Ovary (tissue), 9 donors: ENCODE results near the gene HPGD. TPM values are rescaled to one million over a fixed set of nuclear protein-coding genes. Genes with fewer than 3 reads are reported as not detected.

ENCODE experiments used
- DNase-seq, 5 donors: peaks; one replicate each; pipeline ENCODE4 v3.0.0-alpha.2; 2019 to 2020
- H3K27ac ChIP-seq, 2 donors: fragments of 200-600 bp; one replicate each; pipeline versions ENCODE4 v1.5.1 to v1.8.0; 2019 to 2022
- H3K27me3 ChIP-seq: fragments of 200-600 bp; one replicate; pipeline ENCODE4 v1.8.0; 2022
- H3K36me3 ChIP-seq: fragments of 200-600 bp; sonication (generic); one replicate; pipeline ENCODE4 v1.5.1; 2019
- H3K4me1 ChIP-seq: one replicate; pipeline ENCODE4 v1.8.1; 2013; ENCODE audit warnings: mild to moderate bottlenecking, moderate library complexity; ENCODE audit not compliant: insufficient read depth
- H3K4me3 ChIP-seq: fragments of 200-600 bp; sonication (generic); one replicate; pipeline ENCODE4 v1.5.1; 2017
- H3K9me3 ChIP-seq, 2 donors: fragments of 200-600 bp in 1 of 2; sonication (generic) in 1 of 2; one replicate each; pipeline versions ENCODE4 v1.5.1 to v1.8.1; 2013 to 2019; ENCODE audit warnings: mild to moderate bottlenecking in 1 of 2, moderate library complexity in 1 of 2
- CTCF ChIP-seq, 3 donors: fragments of 450-650 bp in 2 of 3; fragments of 200-600 bp in 1 of 3; IDR thresholded peaks; one replicate each; pipeline versions ENCODE4 v1.5.1 to v1.8.0; 2016 to 2022; ENCODE audit warnings: antibody characterized with exemption in 3 of 3, mild to moderate bottlenecking in 1 of 3
- EP300 ChIP-seq: sonication (generic); formaldehyde crosslinking; IDR thresholded peaks from one replicate; pipeline ENCODE4 v1.6.1; 2017; ENCODE audit warnings: antibody characterized with exemption
- POLR2A ChIP-seq: fragments of 450-650 bp; IDR thresholded peaks from one replicate; pipeline ENCODE4 v1.6.1; 2017; ENCODE audit warnings: antibody characterized with exemption, mild to moderate bottlenecking, moderate library complexity
- WGBS, 3 donors: extraction: QIAGEN DNeasy Blood & Tissue Kit in 1 of 3; methylation state at CpG; one replicate each; pipeline versions ENCODE4 v1.1.5 to v1.1.7; 2013 to 2017; 5-methylcytosine and 5-hydroxymethylcytosine counted together
- intact Hi-C, 4 donors: fragments of 100-400 bp; cut with DNase I; formaldehyde crosslinking; loops; one replicate each; pipeline versions ENCODE4 v1.11.0 to v1.15.1; 2022 to 2023
- polyA plus RNA-seq, 2 donors: library from polyadenylated mRNA; stranded (reverse); fragments of 200-250 nt in 1 of 2; fragments of 350-450 nt in 1 of 2; fragmentation: Illumina TruSeq in 1 of 2; extraction: RNeasy Lipid Tissue Mini Kit (QIAGEN cat#74804) in 1 of 2; gene quantifications; one replicate each; pipeline ENCODE4 v1.2.3, GENCODE V29; 2013 to 2014
- total RNA-seq, 7 donors: library from RNA; depleted of rRNA in 2 of 7; stranded (reverse); fragments of >200 nt in 2 of 7; fragmentation: NEBNext Ultra II Directional in 3 of 7; extraction: Animal tissue kit (Norgen Biotek cat#: 25700) in 3 of 7; gene quantifications; one replicate each; pipeline versions ENCODE4 v1.1.0 to v1.2.4, GENCODE V29; 2016 to 2023
- donor health status: DM: no; HTN: no; CAD: no; lungs with moderate emphysema.
- donor health status: DM: no; HTN: no; CAD: no.
- donor health status: Bipolar disorder and iron deficiency.
- donor health status: DM: yes; HTN: yes; CAD: no.
- donor health status: DM: no; HTN: no; CAD: no.
- donor health status: DM: yes; HTN: yes; CAD: no.

Gene HPGD
- total and polyA plus RNA-seq, 9 donors, result 0.69 to 20.6 (median 3.2) TPM; not detected in 2

DNA sequence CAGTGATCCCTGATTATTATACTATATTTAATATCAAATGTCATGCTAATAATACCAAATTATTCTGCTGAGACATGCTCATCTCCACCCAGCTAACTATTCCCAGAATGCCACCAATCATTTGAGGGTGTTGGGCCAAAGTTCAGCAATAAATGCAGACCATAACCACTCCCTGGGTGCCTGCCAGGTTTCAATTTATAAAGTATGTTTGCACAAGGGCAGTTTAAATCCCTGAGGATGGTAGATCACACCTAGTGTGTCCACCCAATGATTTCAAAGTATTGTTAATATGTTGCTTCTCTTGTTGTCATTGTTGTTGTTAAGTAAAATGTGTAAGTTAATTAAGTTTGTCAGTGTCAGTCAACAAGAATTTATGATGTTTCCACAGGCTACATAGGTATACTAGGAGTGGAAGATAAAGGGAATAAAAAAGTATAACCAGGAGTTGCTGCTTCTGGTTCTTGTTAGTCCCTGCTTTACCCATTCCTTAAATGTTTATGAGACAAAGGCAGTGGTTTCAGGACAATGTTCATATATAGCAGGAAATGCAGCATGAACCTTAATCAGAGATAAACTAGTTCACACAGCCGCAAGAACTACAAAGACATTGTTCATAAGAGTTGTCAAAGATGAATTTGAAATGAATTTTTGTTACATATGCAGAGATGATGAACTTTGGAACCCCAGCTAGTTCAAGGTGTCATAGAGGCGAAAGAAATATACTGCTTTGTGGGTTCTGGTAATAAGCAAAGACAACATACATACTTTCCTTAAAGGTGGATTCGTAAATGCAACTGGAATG, 25.5 kb downstream of the HPGD start:
- no peaks in the 10 kb centered on the region for H3K36me3 ChIP-seq
- no peak overlapping the region for H3K4me3 ChIP-seq
- DNase-seq, result no peak
- no peaks in the 10 kb centered on the region for H3K9me3 ChIP-seq
- H3K4me1 ChIP-seq, result no peaks in the 10 kb centered on the region
- TF ChIP-seq CTCF (IDR thresholded peaks at IDR 0.05) (no peak), POLR2A (no peak), EP300 (no peak)
- no peak overlapping the region for H3K27ac ChIP-seq
- H3K27me3 ChIP-seq, result no peaks in the 10 kb centered on the region
- intact Hi-C loops, result no loop called here
- 74 to 82% (median 75%) methylated on average over 3 of the region's 3 CpGs for whole genome bisulfite sequencing, 3 donors

- Histone ChIP-seq H3K4me1 (no peaks in the 10 kb centered on the region), H3K4me3 (no peak overlapping the region), H3K27me3 (no peaks in the 10 kb centered on the region), H3K36me3 (no peaks in the 10 kb centered on the region), H3K27ac (no peak overlapping the region), H3K9me3 (no peaks in the 10 kb centered on the region)
- WGBS, 3 donors, result 14 to 21% (median 16%) methylated on average over 2 of the region's 2 CpGs
- DNase-seq, result no peak
- intact Hi-C loops, result no loop called here
- no peak for TF ChIP-seq EP300
- no peak for TF ChIP-seq CTCF (IDR thresholded peaks at IDR 0.05)
- TF ChIP-seq POLR2A, result no peak
These were observed 26.7 kb downstream of the HPGD start for GRCh38 chr4:174495626-174496025.

- Histone ChIP-seq H3K4me1 (no peaks in the 10 kb centered on the region), H3K9me3 (no peaks in the 10 kb centered on the region), H3K27ac (no peak overlapping the region), H3K27me3 (no peaks in the 10 kb centered on the region), H3K4me3 (no peak overlapping the region), H3K36me3 (no peaks in the 10 kb centered on the region)
- no peak for TF ChIP-seq CTCF (IDR thresholded peaks at IDR 0.05)
- TF ChIP-seq EP300, result no peak
- no peak for TF ChIP-seq POLR2A
- whole genome bisulfite sequencing, 3 donors, result 66 to 70% (median 68%) methylated on average over 3 of the region's 3 CpGs
- no peak for DNase-seq
- intact Hi-C loops, result no loop called here
These were observed 27.6 kb downstream of the HPGD start for GRCh38 chr4:174494726-174495125.

GRCh38 chr4:174494146-174494545, 28.1 kb downstream of the HPGD start:
- TF ChIP-seq CTCF (IDR thresholded peaks at IDR 0.05), result no peak
- TF ChIP-seq EP300, result no peak
- TF ChIP-seq POLR2A, result no peak
- Histone ChIP-seq H3K36me3 (no peaks in the 10 kb centered on the region), H3K9me3 (no peaks in the 10 kb centered on the region), H3K27ac (no peak overlapping the region), H3K4me3 (no peak overlapping the region), H3K4me1 (no peaks in the 10 kb centered on the region), H3K27me3 (no peaks in the 10 kb centered on the region)
- intact Hi-C loops, result no loop called here
- DNase-seq, result no peak
